ENCODE results near the gene SLC4A2.

Gene SLC4A2

DNA sequence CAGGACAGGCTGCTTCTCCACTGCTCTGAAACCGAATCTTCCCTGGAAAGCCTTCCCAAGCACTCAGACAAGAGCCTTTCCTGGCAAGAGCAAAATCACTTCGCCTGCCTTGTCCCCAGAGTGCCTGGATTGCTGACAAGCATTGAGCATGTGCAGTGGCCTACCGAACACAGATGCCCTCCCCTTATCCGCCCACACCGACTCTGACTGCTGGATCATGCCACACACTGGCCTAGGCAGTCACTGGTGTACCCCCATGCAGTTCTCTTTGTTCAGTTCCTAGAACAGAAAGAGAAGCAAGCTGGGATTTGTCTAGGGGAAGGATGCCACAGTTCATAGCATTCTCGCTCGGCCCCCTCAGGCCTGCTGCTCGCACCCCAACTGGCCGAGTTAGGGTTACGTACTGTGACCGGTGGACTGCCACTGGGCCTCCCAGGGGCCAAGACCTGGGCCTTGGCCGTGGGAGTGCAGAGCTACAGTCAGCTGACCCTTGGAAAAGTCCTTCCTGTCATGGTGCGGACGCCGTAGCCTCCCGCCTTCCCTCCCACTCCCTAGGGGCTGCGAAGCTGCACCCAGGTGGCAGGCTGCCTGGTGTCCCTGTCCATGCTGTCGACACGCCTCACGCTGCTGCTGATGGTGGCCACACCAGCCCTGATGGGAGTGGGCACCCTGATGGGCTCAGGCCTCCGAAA is 24.2 kb upstream of the SLC4A2 start:
- Histone ChIP-seq H3K27me3 (ENCODE audit: insufficient read depth, poor library complexity, severe bottlenecking) (no peaks in the 10 kb centered on the region), H3K4me3 (replicated peaks; ENCODE audit: insufficient read depth, low read length) (no peak overlapping the region), H3K27ac (replicated peaks) (no peak overlapping the region)
- DNase-seq (ENCODE audit: low read depth in 1 of 2, low spot score in 1 of 2), result no peak
- TF ChIP-seq, protein P1, sequence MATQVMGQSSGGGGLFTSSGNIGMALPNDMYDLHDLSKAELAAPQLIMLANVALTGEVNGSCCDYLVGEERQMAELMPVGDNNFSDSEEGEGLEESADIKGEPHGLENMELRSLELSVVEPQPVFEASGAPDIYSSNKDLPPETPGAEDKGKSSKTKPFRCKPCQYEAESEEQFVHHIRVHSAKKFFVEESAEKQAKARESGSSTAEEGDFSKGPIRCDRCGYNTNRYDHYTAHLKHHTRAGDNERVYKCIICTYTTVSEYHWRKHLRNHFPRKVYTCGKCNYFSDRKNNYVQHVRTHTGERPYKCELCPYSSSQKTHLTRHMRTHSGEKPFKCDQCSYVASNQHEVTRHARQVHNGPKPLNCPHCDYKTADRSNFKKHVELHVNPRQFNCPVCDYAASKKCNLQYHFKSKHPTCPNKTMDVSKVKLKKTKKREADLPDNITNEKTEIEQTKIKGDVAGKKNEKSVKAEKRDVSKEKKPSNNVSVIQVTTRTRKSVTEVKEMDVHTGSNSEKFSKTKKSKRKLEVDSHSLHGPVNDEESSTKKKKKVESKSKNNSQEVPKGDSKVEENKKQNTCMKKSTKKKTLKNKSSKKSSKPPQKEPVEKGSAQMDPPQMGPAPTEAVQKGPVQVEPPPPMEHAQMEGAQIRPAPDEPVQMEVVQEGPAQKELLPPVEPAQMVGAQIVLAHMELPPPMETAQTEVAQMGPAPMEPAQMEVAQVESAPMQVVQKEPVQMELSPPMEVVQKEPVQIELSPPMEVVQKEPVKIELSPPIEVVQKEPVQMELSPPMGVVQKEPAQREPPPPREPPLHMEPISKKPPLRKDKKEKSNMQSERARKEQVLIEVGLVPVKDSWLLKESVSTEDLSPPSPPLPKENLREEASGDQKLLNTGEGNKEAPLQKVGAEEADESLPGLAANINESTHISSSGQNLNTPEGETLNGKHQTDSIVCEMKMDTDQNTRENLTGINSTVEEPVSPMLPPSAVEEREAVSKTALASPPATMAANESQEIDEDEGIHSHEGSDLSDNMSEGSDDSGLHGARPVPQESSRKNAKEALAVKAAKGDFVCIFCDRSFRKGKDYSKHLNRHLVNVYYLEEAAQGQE (IDR thresholded peaks at IDR 0.05; ENCODE audit: insufficient replicate concordance, low read depth), result no peak
- TF ChIP-seq, protein P2, sequence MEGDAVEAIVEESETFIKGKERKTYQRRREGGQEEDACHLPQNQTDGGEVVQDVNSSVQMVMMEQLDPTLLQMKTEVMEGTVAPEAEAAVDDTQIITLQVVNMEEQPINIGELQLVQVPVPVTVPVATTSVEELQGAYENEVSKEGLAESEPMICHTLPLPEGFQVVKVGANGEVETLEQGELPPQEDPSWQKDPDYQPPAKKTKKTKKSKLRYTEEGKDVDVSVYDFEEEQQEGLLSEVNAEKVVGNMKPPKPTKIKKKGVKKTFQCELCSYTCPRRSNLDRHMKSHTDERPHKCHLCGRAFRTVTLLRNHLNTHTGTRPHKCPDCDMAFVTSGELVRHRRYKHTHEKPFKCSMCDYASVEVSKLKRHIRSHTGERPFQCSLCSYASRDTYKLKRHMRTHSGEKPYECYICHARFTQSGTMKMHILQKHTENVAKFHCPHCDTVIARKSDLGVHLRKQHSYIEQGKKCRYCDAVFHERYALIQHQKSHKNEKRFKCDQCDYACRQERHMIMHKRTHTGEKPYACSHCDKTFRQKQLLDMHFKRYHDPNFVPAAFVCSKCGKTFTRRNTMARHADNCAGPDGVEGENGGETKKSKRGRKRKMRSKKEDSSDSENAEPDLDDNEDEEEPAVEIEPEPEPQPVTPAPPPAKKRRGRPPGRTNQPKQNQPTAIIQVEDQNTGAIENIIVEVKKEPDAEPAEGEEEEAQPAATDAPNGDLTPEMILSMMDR (IDR thresholded peaks at IDR 0.05; ENCODE audit: insufficient read depth, low read length), result no peak
- TF ChIP-seq SPI1 (IDR thresholded peaks at IDR 0.05; ENCODE audit: borderline replicate concordance, low read depth) (no peak), POLR2AphosphoS5 (IDR thresholded peaks at IDR 0.05; ENCODE audit: low read depth) (no peak), GABPA (IDR thresholded peaks at IDR 0.05; ENCODE audit: low read depth) (no peak)

DNA sequence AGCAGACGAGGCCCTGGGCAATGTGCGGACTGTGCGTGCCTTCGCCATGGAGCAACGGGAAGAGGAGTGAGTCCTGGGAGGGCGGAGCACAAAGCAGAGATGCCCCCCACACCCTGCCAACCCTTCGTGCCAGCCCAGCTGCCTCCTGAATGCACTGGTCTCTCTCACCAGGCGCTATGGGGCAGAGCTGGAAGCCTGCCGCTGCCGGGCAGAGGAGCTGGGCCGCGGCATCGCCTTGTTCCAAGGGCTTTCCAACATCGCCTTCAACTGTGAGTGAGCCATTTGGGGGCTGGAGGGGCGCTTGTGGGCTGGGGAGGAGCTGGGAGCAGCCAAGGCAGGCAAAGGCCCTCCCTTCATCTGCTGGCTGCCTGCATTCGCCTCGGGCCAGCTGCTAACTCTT is 23.5 kb upstream of the SLC4A2 start:
- Histone ChIP-seq H3K4me3 (replicated peaks; ENCODE audit: insufficient read depth, low read length) (no peak overlapping the region), H3K27ac (replicated peaks) (no peak overlapping the region), H3K27me3 (ENCODE audit: insufficient read depth, poor library complexity, severe bottlenecking) (no peaks in the 10 kb centered on the region)
- DNase-seq (ENCODE audit: low read depth in 1 of 2, low spot score in 1 of 2), result no peak
- TF ChIP-seq POLR2AphosphoS5 (IDR thresholded peaks at IDR 0.05; ENCODE audit: low read depth) (no peak), GABPA (IDR thresholded peaks at IDR 0.05; ENCODE audit: low read depth) (no peak), SPI1 (IDR thresholded peaks at IDR 0.05; ENCODE audit: borderline replicate concordance, low read depth) (no peak)
- TF ChIP-seq, protein P1 (IDR thresholded peaks at IDR 0.05; ENCODE audit: insufficient replicate concordance, low read depth), result no peak
- TF ChIP-seq, protein P2 (IDR thresholded peaks at IDR 0.05; ENCODE audit: insufficient read depth, low read length), result no peak

DNA sequence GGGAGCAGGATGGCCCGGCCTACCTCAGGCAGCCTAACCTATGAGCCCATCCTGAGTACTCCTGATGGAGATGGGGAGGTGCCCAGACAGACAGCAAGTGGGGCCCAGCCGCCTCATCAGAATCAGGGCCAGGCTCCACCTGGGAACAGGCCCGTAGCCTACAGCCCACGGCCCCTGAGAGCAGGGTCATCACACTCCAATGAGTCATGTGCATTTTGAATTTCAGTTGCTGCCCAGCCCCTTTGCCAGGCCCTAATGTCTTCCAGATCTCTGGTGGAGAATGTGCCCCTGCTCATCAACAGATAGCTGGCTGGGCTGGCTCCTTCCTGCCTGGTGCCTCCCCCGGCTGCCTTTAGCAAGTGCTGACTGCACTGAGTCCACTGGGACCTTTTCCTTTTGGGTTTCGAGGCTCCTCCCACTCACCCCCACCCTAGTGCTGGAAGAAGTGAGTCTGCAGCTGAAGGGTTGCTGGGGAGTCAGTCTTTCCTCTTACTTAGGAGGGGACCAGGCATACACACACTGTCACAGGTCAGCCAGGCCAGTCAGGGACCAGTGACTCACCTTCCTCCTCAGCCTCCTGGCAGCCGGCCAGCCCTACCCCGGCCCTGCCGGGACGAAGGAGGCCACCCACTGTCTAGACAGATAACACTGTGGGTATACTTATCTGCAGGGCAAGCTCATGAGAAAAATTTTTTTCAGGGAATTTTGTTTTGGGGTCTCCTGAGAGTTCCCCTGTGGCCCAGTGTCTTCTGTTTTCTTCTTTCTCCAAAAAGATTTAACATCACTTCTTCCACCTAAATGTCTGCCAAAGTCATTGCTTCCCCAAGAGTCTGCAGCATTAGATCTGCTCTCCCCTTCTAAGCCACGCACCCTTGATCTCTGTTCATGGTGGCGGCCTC is 20.2 kb upstream of the SLC4A2 start:
- Histone ChIP-seq H3K27ac (replicated peaks) (no peak overlapping the region), H3K27me3 (ENCODE audit: insufficient read depth, poor library complexity, severe bottlenecking) (no peaks in the 10 kb centered on the region), H3K4me3 (replicated peaks; ENCODE audit: insufficient read depth, low read length) (no peak overlapping the region)
- DNase-seq (ENCODE audit: low read depth in 1 of 2, low spot score in 1 of 2), result peak; percentile 67 to 95
- TF ChIP-seq POLR2AphosphoS5 (IDR thresholded peaks at IDR 0.05; ENCODE audit: low read depth), result peak; percentile 42; the same call in 1 of the 2 replicates
- TF ChIP-seq SPI1 (IDR thresholded peaks at IDR 0.05; ENCODE audit: borderline replicate concordance, low read depth), result no peak

DNA sequence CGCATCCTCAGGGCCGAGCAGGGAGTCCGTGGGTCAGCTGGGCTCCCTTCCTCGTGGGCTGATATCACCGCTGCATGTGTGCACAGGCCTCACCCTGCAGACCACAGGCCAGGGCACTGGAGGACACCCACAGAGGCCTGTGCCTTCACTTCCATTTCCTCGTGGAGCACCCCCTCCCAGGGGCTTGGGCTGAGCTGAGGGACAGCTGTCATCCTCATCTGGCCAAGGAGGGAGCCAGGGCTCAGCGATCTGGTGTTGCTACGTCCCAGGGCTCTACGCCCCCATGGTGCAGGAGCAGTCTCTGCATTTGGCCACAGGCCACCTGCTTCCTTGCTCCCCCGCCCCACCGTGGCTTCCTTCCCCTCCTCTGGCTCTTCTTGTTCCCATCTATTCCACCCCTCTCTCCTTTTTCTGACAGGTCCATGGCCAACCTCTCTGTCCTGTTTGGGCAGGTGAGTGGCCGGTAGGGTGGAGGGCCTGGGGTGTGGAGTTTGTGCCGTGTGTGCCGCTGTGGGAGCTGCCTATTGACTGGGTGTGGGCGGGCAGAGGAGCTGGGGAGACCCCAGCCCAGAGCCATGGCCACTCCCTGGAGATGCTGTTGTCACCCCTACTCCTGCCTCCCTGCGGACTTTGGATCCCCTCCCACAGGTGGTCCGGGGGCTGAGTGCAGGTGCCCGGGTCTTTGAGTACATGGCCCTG is 19.4 kb upstream of the SLC4A2 start:
- no peak for DNase-seq (ENCODE audit: low read depth in 1 of 2, low spot score in 1 of 2)
- no peaks in the 10 kb centered on the region for H3K27me3 ChIP-seq (ENCODE audit: insufficient read depth, poor library complexity, severe bottlenecking)
- H3K27ac ChIP-seq (replicated peaks), result no peak overlapping the region
- no peak overlapping the region for H3K4me3 ChIP-seq (replicated peaks; ENCODE audit: insufficient read depth, low read length)
- no peak for TF ChIP-seq SPI1 (IDR thresholded peaks at IDR 0.05; ENCODE audit: borderline replicate concordance, low read depth)
- TF ChIP-seq POLR2AphosphoS5 (IDR thresholded peaks at IDR 0.05; ENCODE audit: low read depth), result 0 out of 2 replicates have a peak, but pooled peaks have one; percentile 11
